ENCODE data around the gene AFF3.

DNA sequence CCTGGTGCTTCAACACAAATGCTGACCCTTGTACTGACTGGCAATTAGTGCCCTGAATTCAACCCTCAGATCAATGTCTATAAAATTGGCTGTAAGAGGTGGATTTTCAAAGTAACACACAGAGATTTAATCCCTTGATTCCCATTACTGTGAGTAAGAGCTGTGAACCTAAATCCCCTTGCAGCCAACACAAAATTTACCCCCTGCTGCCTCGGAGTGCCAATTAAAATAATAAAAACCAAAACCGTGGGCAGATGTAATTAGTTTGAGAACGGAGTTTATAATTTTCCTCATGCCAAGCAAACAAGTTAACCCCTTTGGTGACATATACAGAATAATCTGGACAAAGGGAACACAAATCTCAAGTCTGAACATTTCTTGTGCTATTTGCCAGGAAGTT lies 596.8 kb downstream of the AFF3 start:
- TF ChIP-seq, protein P1, sequence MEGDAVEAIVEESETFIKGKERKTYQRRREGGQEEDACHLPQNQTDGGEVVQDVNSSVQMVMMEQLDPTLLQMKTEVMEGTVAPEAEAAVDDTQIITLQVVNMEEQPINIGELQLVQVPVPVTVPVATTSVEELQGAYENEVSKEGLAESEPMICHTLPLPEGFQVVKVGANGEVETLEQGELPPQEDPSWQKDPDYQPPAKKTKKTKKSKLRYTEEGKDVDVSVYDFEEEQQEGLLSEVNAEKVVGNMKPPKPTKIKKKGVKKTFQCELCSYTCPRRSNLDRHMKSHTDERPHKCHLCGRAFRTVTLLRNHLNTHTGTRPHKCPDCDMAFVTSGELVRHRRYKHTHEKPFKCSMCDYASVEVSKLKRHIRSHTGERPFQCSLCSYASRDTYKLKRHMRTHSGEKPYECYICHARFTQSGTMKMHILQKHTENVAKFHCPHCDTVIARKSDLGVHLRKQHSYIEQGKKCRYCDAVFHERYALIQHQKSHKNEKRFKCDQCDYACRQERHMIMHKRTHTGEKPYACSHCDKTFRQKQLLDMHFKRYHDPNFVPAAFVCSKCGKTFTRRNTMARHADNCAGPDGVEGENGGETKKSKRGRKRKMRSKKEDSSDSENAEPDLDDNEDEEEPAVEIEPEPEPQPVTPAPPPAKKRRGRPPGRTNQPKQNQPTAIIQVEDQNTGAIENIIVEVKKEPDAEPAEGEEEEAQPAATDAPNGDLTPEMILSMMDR (IDR thresholded peaks at IDR 0.05; ENCODE audit: low read length), result no peak
- no peak for TF ChIP-seq EZH2 (IDR thresholded peaks at IDR 0.05; ENCODE audit: borderline replicate concordance, low read length)

Measured in OCI-LY1 (cell line).